ENCODE measurements around the gene TFF3. TPM values are rescaled to one million over a fixed set of nuclear protein-coding genes. Genes with fewer than 3 reads are reported as not detected.

Gene TFF3
- total and polyA plus RNA-seq, 10 of the 15 experiments (the other 5 are each of a cell fraction or from before 2014, with no cell fraction given) = not detected

DNA sequence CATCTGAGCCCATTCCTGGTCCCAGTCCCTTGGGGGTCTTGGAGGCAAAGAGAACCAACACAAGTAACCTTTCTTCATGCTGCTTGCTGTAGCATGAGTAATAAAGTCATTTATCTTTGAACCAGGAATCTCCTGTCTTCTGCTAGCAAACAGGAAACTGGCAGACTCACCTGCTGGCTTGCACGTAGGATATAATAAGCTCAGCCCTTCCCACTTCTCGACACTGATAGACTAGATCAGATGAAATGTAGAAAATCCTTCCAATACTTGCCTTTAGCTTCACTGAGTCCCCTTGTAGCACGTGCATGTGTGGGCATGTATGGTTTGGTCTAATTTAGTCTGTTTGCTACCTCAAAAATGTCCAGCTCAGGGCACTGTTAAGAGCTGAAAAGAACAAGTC, 42.1 kb upstream of the TFF3 start:
- Histone ChIP-seq H3K79me2 (ENCODE audit: control insufficient read depth, insufficient read depth, low read length) (no peaks in the 10 kb centered on the region), H3K9ac (ENCODE audit: control insufficient read depth, insufficient read depth, low read length) (no peak overlapping the region), H4K20me1 (ENCODE audit: control insufficient read depth, insufficient read depth) (no peaks in the 10 kb centered on the region), H2AFZ (ENCODE audit: control insufficient read depth, low read depth, low read length) (no peak overlapping the region), H3K36me3 (ENCODE audit: control insufficient read depth in 2 of 2, insufficient read depth in 2 of 2, low read length in 1 of 2) (no peaks in the 10 kb centered on the region), H3K4me1 (ENCODE audit: control insufficient read depth, insufficient read depth, low read length) (peaks cover 4% of the 10 kb centered on the region; the same call in 1 of the 2 replicates), H3K27ac (ENCODE audit: control insufficient read depth, insufficient read depth) (no peak overlapping the region), H3K27me3 (replicated peaks in 1 of 2; ENCODE audit: control insufficient read depth in 2 of 2, insufficient read depth in 2 of 2, low read length in 1 of 2) (no peaks in the 10 kb centered on the region; a peak in 2 of 4 replicates), H3K4me2 (ENCODE audit: control insufficient read depth, insufficient read depth) (no peak overlapping the region), H3K4me3 (no peak overlapping the region), H3K9me3 (replicated peaks; ENCODE audit: control insufficient read depth, insufficient read depth, low read length) (peaks cover 18% of the 10 kb centered on the region)
- ChIA-PET RAD21 (ENCODE audit: unreplicated experiment) (no interaction called here), POLR2A (interaction anchor here (1.0 kb wide), 1 partner anchor 35 kb away, joined by 3 read pairs; no protein-coding TSS in a partner anchor), SMC1A (ENCODE audit: uncharacterized antibody, unreplicated experiment) (interaction anchor here (0.8 kb wide), 1 partner anchor 10 kb away, joined by 4 read pairs; the partner anchor contains the start of gene TFF1), CTCF (interaction anchor here (1.7 kb wide), 1 partner anchor 47 kb away, joined by 7 read pairs; no protein-coding TSS in a partner anchor)
- peak; percentile 31 for FAIRE-seq
- WGBS (ENCODE audit: insufficient coverage, insufficient replicate concordance, low lambda C conversion rate, missing lambda C conversion rate) = 28% methylated on average over 3 of the region's 3 CpGs
- BruUV-seq (replicated peaks) = no TSS peak
- intact Hi-C loops (cut with micrococcal nuclease; ENCODE audit: unreplicated experiment) = no loop called here
- in situ Hi-C loops (cut with MboI) = no loop called here
- no peak for DNase-seq (ENCODE audit: low read depth, low spot score)
- no peak for ATAC-seq
- TF ChIP-seq, protein P1, sequence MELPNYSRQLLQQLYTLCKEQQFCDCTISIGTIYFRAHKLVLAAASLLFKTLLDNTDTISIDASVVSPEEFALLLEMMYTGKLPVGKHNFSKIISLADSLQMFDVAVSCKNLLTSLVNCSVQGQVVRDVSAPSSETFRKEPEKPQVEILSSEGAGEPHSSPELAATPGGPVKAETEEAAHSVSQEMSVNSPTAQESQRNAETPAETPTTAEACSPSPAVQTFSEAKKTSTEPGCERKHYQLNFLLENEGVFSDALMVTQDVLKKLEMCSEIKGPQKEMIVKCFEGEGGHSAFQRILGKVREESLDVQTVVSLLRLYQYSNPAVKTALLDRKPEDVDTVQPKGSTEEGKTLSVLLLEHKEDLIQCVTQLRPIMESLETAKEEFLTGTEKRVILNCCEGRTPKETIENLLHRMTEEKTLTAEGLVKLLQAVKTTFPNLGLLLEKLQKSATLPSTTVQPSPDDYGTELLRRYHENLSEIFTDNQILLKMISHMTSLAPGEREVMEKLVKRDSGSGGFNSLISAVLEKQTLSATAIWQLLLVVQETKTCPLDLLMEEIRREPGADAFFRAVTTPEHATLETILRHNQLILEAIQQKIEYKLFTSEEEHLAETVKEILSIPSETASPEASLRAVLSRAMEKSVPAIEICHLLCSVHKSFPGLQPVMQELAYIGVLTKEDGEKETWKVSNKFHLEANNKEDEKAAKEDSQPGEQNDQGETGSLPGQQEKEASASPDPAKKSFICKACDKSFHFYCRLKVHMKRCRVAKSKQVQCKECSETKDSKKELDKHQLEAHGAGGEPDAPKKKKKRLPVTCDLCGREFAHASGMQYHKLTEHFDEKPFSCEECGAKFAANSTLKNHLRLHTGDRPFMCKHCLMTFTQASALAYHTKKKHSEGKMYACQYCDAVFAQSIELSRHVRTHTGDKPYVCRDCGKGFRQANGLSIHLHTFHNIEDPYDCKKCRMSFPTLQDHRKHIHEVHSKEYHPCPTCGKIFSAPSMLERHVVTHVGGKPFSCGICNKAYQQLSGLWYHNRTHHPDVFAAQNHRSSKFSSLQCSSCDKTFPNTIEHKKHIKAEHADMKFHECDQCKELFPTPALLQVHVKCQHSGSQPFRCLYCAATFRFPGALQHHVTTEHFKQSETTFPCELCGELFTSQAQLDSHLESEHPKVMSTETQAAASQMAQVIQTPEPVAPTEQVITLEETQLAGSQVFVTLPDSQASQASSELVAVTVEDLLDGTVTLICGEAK (IDR thresholded peaks at IDR 0.05; ENCODE audit: borderline replicate concordance) = no peak
- TF ChIP-seq BHLHE40 (IDR thresholded peaks at IDR 0.05; ENCODE audit: borderline replicate concordance in 1 of 2, low read depth in 2 of 2, low read length in 1 of 2) (no peak), CREM (IDR thresholded peaks at IDR 0.05; ENCODE audit: low read depth) (no peak), TCF3 (IDR thresholded peaks at IDR 0.05; ENCODE audit: borderline replicate concordance, insufficient read depth, low read depth, low read length) (no peak), PAX5 (IDR thresholded peaks at IDR 0.05; ENCODE audit: borderline replicate concordance, low read depth, low read length) (no peak), SMAD1 (IDR thresholded peaks at IDR 0.05; ENCODE audit: low read depth, partially characterized antibody) (no peak), ZZZ3 (IDR thresholded peaks at IDR 0.05; ENCODE audit: control insufficient read depth, insufficient read length, low read depth) (no peak), SMARCA5 (IDR thresholded peaks at IDR 0.05) (no peak)
- TF ChIP-seq, protein P2, sequence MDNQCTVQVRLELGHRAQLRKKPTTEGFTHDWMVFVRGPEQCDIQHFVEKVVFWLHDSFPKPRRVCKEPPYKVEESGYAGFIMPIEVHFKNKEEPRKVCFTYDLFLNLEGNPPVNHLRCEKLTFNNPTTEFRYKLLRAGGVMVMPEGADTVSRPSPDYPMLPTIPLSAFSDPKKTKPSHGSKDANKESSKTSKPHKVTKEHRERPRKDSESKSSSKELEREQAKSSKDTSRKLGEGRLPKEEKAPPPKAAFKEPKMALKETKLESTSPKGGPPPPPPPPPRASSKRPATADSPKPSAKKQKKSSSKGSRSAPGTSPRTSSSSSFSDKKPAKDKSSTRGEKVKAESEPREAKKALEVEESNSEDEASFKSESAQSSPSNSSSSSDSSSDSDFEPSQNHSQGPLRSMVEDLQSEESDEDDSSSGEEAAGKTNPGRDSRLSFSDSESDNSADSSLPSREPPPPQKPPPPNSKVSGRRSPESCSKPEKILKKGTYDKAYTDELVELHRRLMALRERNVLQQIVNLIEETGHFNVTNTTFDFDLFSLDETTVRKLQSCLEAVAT (IDR thresholded peaks at IDR 0.05) = no peak
- TF ChIP-seq, protein P3, sequence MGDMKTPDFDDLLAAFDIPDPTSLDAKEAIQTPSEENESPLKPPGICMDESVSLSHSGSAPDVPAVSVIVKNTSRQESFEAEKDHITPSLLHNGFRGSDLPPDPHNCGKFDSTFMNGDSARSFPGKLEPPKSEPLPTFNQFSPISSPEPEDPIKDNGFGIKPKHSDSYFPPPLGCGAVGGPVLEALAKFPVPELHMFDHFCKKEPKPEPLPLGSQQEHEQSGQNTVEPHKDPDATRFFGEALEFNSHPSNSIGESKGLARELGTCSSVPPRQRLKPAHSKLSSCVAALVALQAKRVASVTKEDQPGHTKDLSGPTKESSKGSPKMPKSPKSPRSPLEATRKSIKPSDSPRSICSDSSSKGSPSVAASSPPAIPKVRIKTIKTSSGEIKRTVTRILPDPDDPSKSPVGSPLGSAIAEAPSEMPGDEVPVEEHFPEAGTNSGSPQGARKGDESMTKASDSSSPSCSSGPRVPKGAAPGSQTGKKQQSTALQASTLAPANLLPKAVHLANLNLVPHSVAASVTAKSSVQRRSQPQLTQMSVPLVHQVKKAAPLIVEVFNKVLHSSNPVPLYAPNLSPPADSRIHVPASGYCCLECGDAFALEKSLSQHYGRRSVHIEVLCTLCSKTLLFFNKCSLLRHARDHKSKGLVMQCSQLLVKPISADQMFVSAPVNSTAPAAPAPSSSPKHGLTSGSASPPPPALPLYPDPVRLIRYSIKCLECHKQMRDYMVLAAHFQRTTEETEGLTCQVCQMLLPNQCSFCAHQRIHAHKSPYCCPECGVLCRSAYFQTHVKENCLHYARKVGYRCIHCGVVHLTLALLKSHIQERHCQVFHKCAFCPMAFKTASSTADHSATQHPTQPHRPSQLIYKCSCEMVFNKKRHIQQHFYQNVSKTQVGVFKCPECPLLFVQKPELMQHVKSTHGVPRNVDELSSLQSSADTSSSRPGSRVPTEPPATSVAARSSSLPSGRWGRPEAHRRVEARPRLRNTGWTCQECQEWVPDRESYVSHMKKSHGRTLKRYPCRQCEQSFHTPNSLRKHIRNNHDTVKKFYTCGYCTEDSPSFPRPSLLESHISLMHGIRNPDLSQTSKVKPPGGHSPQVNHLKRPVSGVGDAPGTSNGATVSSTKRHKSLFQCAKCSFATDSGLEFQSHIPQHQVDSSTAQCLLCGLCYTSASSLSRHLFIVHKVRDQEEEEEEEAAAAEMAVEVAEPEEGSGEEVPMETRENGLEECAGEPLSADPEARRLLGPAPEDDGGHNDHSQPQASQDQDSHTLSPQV (IDR thresholded peaks at IDR 0.05) = no peak
- TF ChIP-seq, protein P4, sequence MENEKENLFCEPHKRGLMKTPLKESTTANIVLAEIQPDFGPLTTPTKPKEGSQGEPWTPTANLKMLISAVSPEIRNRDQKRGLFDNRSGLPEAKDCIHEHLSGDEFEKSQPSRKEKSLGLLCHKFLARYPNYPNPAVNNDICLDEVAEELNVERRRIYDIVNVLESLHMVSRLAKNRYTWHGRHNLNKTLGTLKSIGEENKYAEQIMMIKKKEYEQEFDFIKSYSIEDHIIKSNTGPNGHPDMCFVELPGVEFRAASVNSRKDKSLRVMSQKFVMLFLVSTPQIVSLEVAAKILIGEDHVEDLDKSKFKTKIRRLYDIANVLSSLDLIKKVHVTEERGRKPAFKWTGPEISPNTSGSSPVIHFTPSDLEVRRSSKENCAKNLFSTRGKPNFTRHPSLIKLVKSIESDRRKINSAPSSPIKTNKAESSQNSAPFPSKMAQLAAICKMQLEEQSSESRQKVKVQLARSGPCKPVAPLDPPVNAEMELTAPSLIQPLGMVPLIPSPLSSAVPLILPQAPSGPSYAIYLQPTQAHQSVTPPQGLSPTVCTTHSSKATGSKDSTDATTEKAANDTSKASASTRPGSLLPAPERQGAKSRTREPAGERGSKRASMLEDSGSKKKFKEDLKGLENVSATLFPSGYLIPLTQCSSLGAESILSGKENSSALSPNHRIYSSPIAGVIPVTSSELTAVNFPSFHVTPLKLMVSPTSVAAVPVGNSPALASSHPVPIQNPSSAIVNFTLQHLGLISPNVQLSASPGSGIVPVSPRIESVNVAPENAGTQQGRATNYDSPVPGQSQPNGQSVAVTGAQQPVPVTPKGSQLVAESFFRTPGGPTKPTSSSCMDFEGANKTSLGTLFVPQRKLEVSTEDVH (IDR thresholded peaks at IDR 0.05; ENCODE audit: low read depth, partially characterized antibody) = no peak

Measured in GM12878 (cell line).